Measurements from ENCODE around the gene KAT6B.

KAT6B gene

DNA sequence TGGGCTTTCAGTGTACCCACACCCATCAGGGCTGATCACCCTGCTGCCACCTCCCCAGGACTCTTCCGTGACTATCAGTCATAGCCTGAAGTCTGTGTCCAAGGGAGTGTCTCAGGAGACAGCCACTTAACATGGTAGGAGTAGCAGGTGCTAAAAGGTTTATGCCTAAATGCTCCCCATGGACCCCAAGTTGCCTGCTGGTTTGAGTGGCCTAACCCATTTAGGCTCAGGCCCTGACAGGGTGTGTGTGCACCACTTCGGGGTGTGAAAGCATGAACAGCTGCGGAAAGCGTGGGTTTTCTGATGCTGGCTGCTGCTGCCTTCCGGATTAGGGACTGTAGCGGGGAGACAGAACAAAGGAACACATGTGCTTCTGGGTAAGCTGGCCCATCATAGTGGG lies 191.9 kb downstream of the KAT6B start:
- no peak for DNase-seq (ENCODE audit: low read depth)
- TF ChIP-seq, protein P1, sequence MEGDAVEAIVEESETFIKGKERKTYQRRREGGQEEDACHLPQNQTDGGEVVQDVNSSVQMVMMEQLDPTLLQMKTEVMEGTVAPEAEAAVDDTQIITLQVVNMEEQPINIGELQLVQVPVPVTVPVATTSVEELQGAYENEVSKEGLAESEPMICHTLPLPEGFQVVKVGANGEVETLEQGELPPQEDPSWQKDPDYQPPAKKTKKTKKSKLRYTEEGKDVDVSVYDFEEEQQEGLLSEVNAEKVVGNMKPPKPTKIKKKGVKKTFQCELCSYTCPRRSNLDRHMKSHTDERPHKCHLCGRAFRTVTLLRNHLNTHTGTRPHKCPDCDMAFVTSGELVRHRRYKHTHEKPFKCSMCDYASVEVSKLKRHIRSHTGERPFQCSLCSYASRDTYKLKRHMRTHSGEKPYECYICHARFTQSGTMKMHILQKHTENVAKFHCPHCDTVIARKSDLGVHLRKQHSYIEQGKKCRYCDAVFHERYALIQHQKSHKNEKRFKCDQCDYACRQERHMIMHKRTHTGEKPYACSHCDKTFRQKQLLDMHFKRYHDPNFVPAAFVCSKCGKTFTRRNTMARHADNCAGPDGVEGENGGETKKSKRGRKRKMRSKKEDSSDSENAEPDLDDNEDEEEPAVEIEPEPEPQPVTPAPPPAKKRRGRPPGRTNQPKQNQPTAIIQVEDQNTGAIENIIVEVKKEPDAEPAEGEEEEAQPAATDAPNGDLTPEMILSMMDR (IDR thresholded peaks at IDR 0.05; ENCODE audit: insufficient read depth, low read depth, low read length, missing control alignments): no peak
- no peak overlapping the region for H3K4me3 ChIP-seq (ENCODE audit: low read depth, low read length)

DNA sequence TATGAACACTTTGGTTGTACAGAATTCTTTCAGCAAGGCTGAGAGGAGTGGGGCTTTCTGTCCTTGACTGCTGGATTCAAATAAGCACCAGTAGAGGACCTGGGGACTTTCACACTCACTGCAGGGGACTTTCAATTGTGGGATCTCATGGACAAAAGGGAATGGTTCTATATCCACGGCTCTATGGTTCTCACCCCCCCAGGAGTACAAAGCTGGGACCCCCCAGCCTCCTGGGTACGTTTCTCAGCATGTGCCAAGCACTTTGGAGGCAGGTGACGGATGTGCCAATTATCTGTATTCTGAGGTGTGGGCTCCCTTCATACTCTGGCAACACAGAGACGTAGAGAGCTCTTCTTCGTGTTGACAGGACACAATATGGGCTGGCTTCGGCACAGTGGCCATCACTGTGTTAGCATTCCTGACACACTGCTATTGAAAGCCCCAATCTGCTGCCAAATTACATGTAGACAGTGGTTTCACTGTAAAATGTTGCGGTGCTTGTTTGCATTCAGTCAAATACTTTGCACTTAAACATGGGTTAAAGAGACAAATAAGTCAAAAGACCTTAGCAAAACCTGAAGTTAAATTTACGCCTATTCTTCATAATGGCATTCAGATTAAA lies 192.4 kb downstream of the KAT6B start:
- TF ChIP-seq, protein P1 (IDR thresholded peaks at IDR 0.05; ENCODE audit: insufficient read depth, low read depth, low read length, missing control alignments): no peak
- no peak for DNase-seq (ENCODE audit: low read depth)

DNA sequence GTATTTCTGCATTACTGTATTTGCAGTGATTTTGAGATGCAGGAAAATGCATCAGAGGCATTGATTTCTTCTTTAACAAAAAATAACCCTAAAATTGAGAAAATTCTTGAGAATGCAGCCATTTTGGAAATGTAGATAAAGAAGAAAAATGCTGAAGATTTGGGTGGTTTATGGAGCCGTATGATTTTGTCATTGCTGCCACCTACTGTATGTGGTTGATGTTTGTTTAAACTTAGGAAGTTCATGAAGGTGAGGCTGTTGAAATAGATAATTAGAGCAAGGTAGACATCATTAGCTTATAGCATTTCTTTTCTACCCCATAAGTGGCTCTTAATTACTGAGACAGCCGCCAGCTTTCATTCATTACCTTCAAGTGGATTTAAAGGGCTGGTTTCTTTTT lies 193.0 kb downstream of the KAT6B start:
- no peak overlapping the region for H3K4me3 ChIP-seq (ENCODE audit: low read depth, low read length)
- TF ChIP-seq, protein P1 (IDR thresholded peaks at IDR 0.05; ENCODE audit: insufficient read depth, low read depth, low read length, missing control alignments): peak; percentile 33
- DNase-seq (ENCODE audit: low read depth): peak; percentile 60

More for the DNA sequence above, 192.4 kb downstream of the KAT6B start:
- no peak overlapping the region for H3K4me3 ChIP-seq (ENCODE audit: low read depth, low read length)

DNA sequence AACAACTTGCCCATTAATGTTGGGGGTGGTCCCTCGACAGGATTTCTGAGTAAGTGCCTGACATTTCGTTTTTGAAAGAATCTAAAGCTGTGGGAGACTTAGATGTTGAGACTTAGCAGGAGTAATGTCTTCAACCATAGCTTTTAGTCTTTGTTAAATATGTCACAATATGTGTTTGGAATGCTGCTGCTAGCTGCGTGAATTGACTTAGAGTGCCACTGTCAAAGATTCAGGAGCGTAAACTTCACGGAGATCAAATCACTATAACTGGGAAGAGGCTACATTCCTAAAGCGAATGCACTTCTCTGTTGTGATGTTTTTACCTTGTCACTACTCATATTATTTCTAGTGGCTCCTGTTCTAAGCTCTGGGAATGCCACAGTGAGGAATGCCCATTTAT lies 193.8 kb downstream of the KAT6B start:
- no peak overlapping the region for H3K4me3 ChIP-seq (ENCODE audit: low read depth, low read length)
- no peak for DNase-seq (ENCODE audit: low read depth)
- TF ChIP-seq, protein P1 (IDR thresholded peaks at IDR 0.05; ENCODE audit: insufficient read depth, low read depth, low read length, missing control alignments): no peak

DNA sequence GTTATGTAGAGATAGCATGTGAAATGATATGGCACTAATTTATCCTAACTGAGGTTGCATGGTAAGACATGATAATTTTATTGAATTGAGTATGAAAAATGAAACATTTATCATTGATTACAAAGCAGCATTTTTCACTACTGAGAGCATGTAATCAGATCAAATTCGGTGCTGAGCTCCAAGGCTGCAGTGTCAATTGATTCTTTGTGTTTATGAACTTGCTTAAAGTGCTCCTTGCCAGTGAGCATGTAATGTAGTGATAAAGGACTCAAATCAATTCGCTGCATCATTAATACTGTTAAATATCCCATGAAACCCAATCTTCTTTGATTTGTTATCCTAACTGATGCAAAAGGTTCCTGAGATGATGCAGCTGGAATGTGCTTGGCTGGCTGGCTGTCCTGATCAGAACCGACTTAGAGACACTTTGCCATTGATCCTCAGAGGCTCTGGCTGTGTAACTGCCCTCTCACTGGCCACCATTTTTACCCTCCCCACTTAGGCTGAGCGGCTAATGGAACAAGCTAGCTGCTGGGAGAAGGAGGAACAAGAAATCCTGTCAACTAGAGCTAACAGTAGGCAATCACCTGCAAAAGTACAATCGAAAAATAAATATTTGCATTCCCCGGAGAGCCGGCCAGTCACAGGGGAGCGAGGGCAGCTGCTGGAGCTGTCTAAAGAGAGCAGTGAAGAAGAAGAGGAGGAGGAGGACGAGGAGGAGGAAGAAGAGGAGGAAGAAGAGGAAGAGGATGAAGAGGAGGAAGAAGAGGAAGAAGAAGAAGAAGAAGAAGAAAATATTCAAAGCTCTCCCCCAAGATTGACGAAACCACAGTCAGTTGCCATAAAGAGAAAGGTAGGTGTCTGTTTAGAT lies 195.2 kb downstream of the KAT6B start:
- no peak for DNase-seq (ENCODE audit: low read depth)
- TF ChIP-seq, protein P1 (IDR thresholded peaks at IDR 0.05; ENCODE audit: insufficient read depth, low read depth, low read length, missing control alignments): no peak
- H3K4me3 ChIP-seq (ENCODE audit: low read depth, low read length): no peak overlapping the region

DNA sequence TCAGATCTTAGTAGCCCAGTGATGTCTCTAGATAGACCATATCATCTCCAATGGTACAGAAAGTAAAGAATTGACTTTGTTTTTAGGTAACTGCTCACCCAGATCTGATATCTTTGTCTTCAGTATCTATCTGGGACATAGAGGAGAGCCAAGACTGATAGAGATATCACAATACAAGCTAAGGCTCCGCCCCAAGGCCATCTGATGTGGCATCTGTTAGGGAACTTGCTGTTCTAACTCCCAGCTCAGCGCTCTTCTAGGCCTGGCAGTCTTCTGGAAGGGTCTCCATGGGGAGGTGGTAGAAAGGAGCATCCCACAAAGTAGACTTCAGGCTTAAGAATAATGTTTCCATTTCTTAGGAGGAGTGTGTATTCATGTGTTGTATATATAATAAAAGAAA lies 196.7 kb downstream of the KAT6B start:
- H3K4me3 ChIP-seq (ENCODE audit: low read depth, low read length): no peak overlapping the region
- no peak for DNase-seq (ENCODE audit: low read depth)
- TF ChIP-seq, protein P1 (IDR thresholded peaks at IDR 0.05; ENCODE audit: insufficient read depth, low read depth, low read length, missing control alignments): no peak
